Rectal smooth muscle tissue (tissue), 1 donor: Measurements from ENCODE around the gene LRRC26.

ENCODE experiments used
- H3K27ac ChIP-seq: one replicate; pipeline ENCODE4 v1.7.0; 2013; ENCODE audit warnings: low read depth, low read length, inconsistent platforms
- H3K27me3 ChIP-seq: one replicate; pipeline ENCODE4 v1.7.0; 2013; ENCODE audit warnings: low read length; ENCODE audit not compliant: control insufficient read depth, insufficient read depth
- H3K36me3 ChIP-seq: one replicate; pipeline ENCODE4 v1.7.0; 2013; ENCODE audit warnings: low read length; ENCODE audit not compliant: control insufficient read depth, insufficient read depth
- H3K4me1 ChIP-seq: one replicate; pipeline ENCODE4 v1.7.0; 2013; ENCODE audit warnings: low read length; ENCODE audit not compliant: control insufficient read depth, insufficient read depth
- H3K4me3 ChIP-seq: one replicate; pipeline ENCODE4 v1.7.0; 2013; ENCODE audit warnings: low read length
- H3K9ac ChIP-seq: one replicate; pipeline ENCODE4 v1.7.0; 2013; ENCODE audit warnings: low read length

The LRRC26 gene

GRCh38 chr9:137194909-137195308 is 25.1 kb upstream of the LRRC26 start:
- H3K4me3 ChIP-seq, result peak overlapping the region; percentile 33
- peaks cover 16% of the 10 kb centered on the region for H3K36me3 ChIP-seq
- H3K27ac ChIP-seq, result no peak overlapping the region
- no peaks in the 10 kb centered on the region for H3K27me3 ChIP-seq
- peaks cover 6% of the 10 kb centered on the region for H3K4me1 ChIP-seq
- peak overlapping the region; percentile 59 for H3K9ac ChIP-seq

GRCh38 chr9:137194388-137194787 is 24.5 kb upstream of the LRRC26 start:
- peak overlapping the region; percentile 33 for H3K4me3 ChIP-seq
- no peak overlapping the region for H3K27ac ChIP-seq
- H3K27me3 ChIP-seq, result no peaks in the 10 kb centered on the region
- peaks cover 18% of the 10 kb centered on the region for H3K36me3 ChIP-seq
- no peak overlapping the region for H3K9ac ChIP-seq
- H3K4me1 ChIP-seq, result peaks cover 8% of the 10 kb centered on the region

GRCh38 chr9:137193771-137194170 is 23.9 kb upstream of the LRRC26 start:
- Histone ChIP-seq H3K4me1 (peaks cover 10% of the 10 kb centered on the region), H3K27me3 (no peaks in the 10 kb centered on the region), H3K36me3 (peaks cover 18% of the 10 kb centered on the region), H3K27ac (no peak overlapping the region), H3K9ac (no peak overlapping the region), H3K4me3 (no peak overlapping the region)

- H3K27me3 ChIP-seq, result no peaks in the 10 kb centered on the region
- no peak overlapping the region for H3K27ac ChIP-seq
- H3K36me3 ChIP-seq, result peaks cover 18% of the 10 kb centered on the region
- H3K4me1 ChIP-seq, result peaks cover 10% of the 10 kb centered on the region
- no peak overlapping the region for H3K9ac ChIP-seq
- H3K4me3 ChIP-seq, result no peak overlapping the region
Observed at GRCh38 chr9:137192859-137193258, 23.0 kb upstream of the LRRC26 start.

GRCh38 chr9:137192448-137192780 is 22.6 kb upstream of the LRRC26 start:
- no peak overlapping the region for H3K4me3 ChIP-seq
- H3K4me1 ChIP-seq, result peaks cover 14% of the 10 kb centered on the region
- H3K9ac ChIP-seq, result peak overlapping the region; percentile 8
- no peak overlapping the region for H3K27ac ChIP-seq
- no peaks in the 10 kb centered on the region for H3K27me3 ChIP-seq
- peaks cover 18% of the 10 kb centered on the region for H3K36me3 ChIP-seq

GRCh38 chr9:137191691-137192447 is 22.0 kb upstream of the LRRC26 start:
- H3K27ac ChIP-seq, result no peak overlapping the region
- no peak overlapping the region for H3K4me3 ChIP-seq
- H3K9ac ChIP-seq, result no peak overlapping the region

GRCh38 chr9:137191245-137191644 is 21.4 kb upstream of the LRRC26 start:
- Histone ChIP-seq H3K27me3 (no peaks in the 10 kb centered on the region), H3K4me3 (no peak overlapping the region), H3K36me3 (peaks cover 18% of the 10 kb centered on the region), H3K27ac (no peak overlapping the region), H3K4me1 (peaks cover 24% of the 10 kb centered on the region), H3K9ac (no peak overlapping the region)

More at GRCh38 chr9:137191691-137192447, 22.0 kb upstream of the LRRC26 start:
- Histone ChIP-seq H3K27me3 (no peaks in the 10 kb centered on the region), H3K36me3 (peaks cover 18% of the 10 kb centered on the region), H3K4me1 (peaks cover 20% of the 10 kb centered on the region)

GRCh38 chr9:137190315-137190856 is 20.5 kb upstream of the LRRC26 start:
- Histone ChIP-seq H3K27ac (no peak overlapping the region), H3K4me1 (peaks cover 24% of the 10 kb centered on the region)

GRCh38 chr9:137189297-137190295 is 19.7 kb upstream of the LRRC26 start:
- Histone ChIP-seq H3K9ac (peak overlapping the region; percentile 58), H3K27ac (peak overlapping the region; percentile 91), H3K4me3 (peak overlapping the region; percentile 92), H3K36me3 (peaks cover 24% of the 10 kb centered on the region), H3K27me3 (no peaks in the 10 kb centered on the region), H3K4me1 (peaks cover 24% of the 10 kb centered on the region)

More at GRCh38 chr9:137190315-137190856, 20.5 kb upstream of the LRRC26 start:
- H3K27me3 ChIP-seq, result no peaks in the 10 kb centered on the region
- no peak overlapping the region for H3K9ac ChIP-seq
- peaks cover 24% of the 10 kb centered on the region for H3K36me3 ChIP-seq
- no peak overlapping the region for H3K4me3 ChIP-seq

- Histone ChIP-seq H3K27ac (peak within 1 kb of the TSS; percentile 91), H3K9ac (peak within 1 kb of the TSS; percentile 90), H3K27me3 (no peaks in the 10 kb centered on the region), H3K36me3 (peaks cover 26% of the 10 kb centered on the region), H3K4me1 (peaks cover 24% of the 10 kb centered on the region), H3K4me3 (peak within 1 kb of the TSS; percentile 92)
Observed at GRCh38 chr9:137188490-137189296, 18.8 kb upstream of the LRRC26 start, which contains the start of the genes ANAPC2 and SSNA1. TSS of gene ANAPC2 (minus strand) at chr9:137188560. CDS start at chr9:137188532, 28 bp downstream. TSS of gene SSNA1 (plus strand) at chr9:137188676. CDS start at chr9:137188727, 51 bp downstream.

GRCh38 chr9:137188086-137188489 is 18.2 kb upstream of the LRRC26 start:
- Histone ChIP-seq H3K27me3 (no peaks in the 10 kb centered on the region), H3K9ac (peak overlapping the region; percentile 66), H3K4me1 (peaks cover 24% of the 10 kb centered on the region), H3K27ac (peak overlapping the region; percentile 91), H3K4me3 (peak overlapping the region; percentile 90), H3K36me3 (peaks cover 32% of the 10 kb centered on the region)
